Measurements from ENCODE around the gene LRRC57.

GRCh38 chr15:42502477-42502876 lies 46.1 kb downstream of the LRRC57 start:
- TF ChIP-seq CTCF (IDR thresholded peaks at IDR 0.05) (no peak), POLR2A (IDR thresholded peaks at IDR 0.05) (no peak)

Data from right lobe of liver (tissue), 4 donors.